Measurements from ENCODE around the gene ZRANB3. TPM values are rescaled to one million over a fixed set of nuclear protein-coding genes. Genes with fewer than 3 reads are reported as not detected.

ZRANB3 gene
- total and polyA plus RNA-seq, 2 experiments from 2014 or later, result 10.5 to 16.8 TPM

- H3K4me1 Mint-ChIP-seq, result peaks cover 7% of the 10 kb centered on the region
- no peaks in the 10 kb centered on the region for H3K27me3 Mint-ChIP-seq (ENCODE audit: insufficient read depth, low read depth, poor library complexity)
- peak overlapping the region; percentile 16; the same call in 1 of the 2 replicates for H3K27ac Mint-ChIP-seq
- Histone ChIP-seq H3F3A (replicated peaks; ENCODE audit: low read depth) (no peaks in the 10 kb centered on the region), H3K4me3 (no peak overlapping the region), H4K20me1 (replicated peaks; ENCODE audit: insufficient read depth) (no peaks in the 10 kb centered on the region), H3K79me2 (replicated peaks; ENCODE audit: insufficient read depth) (no peaks in the 10 kb centered on the region), H3K27me3 (ENCODE audit: insufficient read depth) (no peaks in the 10 kb centered on the region), H3K4me2 (peak overlapping the region; percentile 35; the same call in 1 of the 2 replicates), H3K4me1 (ENCODE audit: insufficient read depth) (peaks cover 9% of the 10 kb centered on the region; the same call in 1 of the 2 replicates), H3K9me2 (ENCODE audit: insufficient read depth) (no peaks in the 10 kb centered on the region), H3K36me3 (ENCODE audit: insufficient read depth) (no peaks in the 10 kb centered on the region; the same call in 1 of the 2 replicates), H3K27ac (ENCODE audit: low read depth) (peak overlapping the region; percentile 17; the same call in 1 of the 2 replicates), H2AFZ (no peak overlapping the region)
- H3K36me3 Mint-ChIP-seq (ENCODE audit: low read depth), result peaks cover 40% of the 10 kb centered on the region
- H3K9me3 Mint-ChIP-seq, result peaks cover 25% of the 10 kb centered on the region
- ATAC-seq, result peak; percentile 77
- no peak for TF ChIP-seq NANOG (IDR thresholded peaks at IDR 0.05; ENCODE audit: borderline replicate concordance)
- TF ChIP-seq, protein P1, sequence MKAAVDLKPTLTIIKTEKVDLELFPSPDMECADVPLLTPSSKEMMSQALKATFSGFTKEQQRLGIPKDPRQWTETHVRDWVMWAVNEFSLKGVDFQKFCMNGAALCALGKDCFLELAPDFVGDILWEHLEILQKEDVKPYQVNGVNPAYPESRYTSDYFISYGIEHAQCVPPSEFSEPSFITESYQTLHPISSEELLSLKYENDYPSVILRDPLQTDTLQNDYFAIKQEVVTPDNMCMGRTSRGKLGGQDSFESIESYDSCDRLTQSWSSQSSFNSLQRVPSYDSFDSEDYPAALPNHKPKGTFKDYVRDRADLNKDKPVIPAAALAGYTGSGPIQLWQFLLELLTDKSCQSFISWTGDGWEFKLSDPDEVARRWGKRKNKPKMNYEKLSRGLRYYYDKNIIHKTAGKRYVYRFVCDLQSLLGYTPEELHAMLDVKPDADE (IDR thresholded peaks at IDR 0.05), result no peak
- no peak for TF ChIP-seq CTCF (conservative IDR thresholded peaks at IDR 0.05; ENCODE audit: low read depth in 2 of 2)
- no peak for TF ChIP-seq JUNB (IDR thresholded peaks at IDR 0.05; ENCODE audit: unreplicated experiment)
- TF ChIP-seq ZNF114 (CRISPR knock-in tag; IDR thresholded peaks at IDR 0.05), result no peak
- no peak for TF ChIP-seq EZH2 (IDR thresholded peaks at IDR 0.05; ENCODE audit: low read depth, unreplicated experiment)
- no peak for TF ChIP-seq EZH2phosphoT487 (IDR thresholded peaks at IDR 0.05; ENCODE audit: unreplicated experiment)
- TF ChIP-seq ZNF462 (CRISPR knock-in tag; IDR thresholded peaks at IDR 0.05), result no peak
- TF ChIP-seq CREB1 (CRISPR knock-in tag; IDR thresholded peaks at IDR 0.05; ENCODE audit: low read depth), result no peak
- TF ChIP-seq POLR2AphosphoS5 (IDR thresholded peaks at IDR 0.05; ENCODE audit: low read depth), result no peak
- TF ChIP-seq STAT1 (IDR thresholded peaks at IDR 0.05; ENCODE audit: unreplicated experiment), result no peak
- TF ChIP-seq ZNF331 (CRISPR knock-in tag; IDR thresholded peaks at IDR 0.05; ENCODE audit: low read depth), result no peak
- TF ChIP-seq, protein P2, sequence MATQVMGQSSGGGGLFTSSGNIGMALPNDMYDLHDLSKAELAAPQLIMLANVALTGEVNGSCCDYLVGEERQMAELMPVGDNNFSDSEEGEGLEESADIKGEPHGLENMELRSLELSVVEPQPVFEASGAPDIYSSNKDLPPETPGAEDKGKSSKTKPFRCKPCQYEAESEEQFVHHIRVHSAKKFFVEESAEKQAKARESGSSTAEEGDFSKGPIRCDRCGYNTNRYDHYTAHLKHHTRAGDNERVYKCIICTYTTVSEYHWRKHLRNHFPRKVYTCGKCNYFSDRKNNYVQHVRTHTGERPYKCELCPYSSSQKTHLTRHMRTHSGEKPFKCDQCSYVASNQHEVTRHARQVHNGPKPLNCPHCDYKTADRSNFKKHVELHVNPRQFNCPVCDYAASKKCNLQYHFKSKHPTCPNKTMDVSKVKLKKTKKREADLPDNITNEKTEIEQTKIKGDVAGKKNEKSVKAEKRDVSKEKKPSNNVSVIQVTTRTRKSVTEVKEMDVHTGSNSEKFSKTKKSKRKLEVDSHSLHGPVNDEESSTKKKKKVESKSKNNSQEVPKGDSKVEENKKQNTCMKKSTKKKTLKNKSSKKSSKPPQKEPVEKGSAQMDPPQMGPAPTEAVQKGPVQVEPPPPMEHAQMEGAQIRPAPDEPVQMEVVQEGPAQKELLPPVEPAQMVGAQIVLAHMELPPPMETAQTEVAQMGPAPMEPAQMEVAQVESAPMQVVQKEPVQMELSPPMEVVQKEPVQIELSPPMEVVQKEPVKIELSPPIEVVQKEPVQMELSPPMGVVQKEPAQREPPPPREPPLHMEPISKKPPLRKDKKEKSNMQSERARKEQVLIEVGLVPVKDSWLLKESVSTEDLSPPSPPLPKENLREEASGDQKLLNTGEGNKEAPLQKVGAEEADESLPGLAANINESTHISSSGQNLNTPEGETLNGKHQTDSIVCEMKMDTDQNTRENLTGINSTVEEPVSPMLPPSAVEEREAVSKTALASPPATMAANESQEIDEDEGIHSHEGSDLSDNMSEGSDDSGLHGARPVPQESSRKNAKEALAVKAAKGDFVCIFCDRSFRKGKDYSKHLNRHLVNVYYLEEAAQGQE (IDR thresholded peaks at IDR 0.05; ENCODE audit: unreplicated experiment), result no peak
- H3K4me3 Mint-ChIP-seq, result no peak overlapping the region
- peak; percentile 12 for DNase-seq (ENCODE audit: low spot score)
These were observed 278.1 kb downstream of the ZRANB3 start for GRCh38 chr2:135252805-135253458.

Measured in GM23338 (cell line).